Naive thymus-derived CD4-positive, alpha-beta T cell (primary cell): ENCODE measurements around the gene TYRP1. TPM values are rescaled to one million over a fixed set of nuclear protein-coding genes. Genes with fewer than 3 reads are reported as not detected.

Source experiments
- ATAC-seq: fragments of 150-1000 bp; cut with Tn5 transposase; 2 replicates; pipeline ENCODE4 v1.10.0; 2021; ENCODE audit warnings: mild to moderate bottlenecking, moderate library complexity
- CTCF ChIA-PET: fragments of 350-600 bp; sonication (Branson Sonifier 250); formaldehyde crosslinking; loops from one replicate; lab custom pipeline; 2021; ENCODE audit warnings: antibody characterized with exemption; lab: Charles Lee
- POLR2A ChIA-PET: fragments of 350-600 bp; sonication (Branson Sonifier 250); formaldehyde crosslinking; loops from one replicate; lab custom pipeline; 2021; ENCODE audit warnings: antibody characterized with exemption, inconsistent platforms; lab: Charles Lee
- DNase-seq, 9 donors: peaks; one replicate each; pipeline versions ENCODE4 v3.0.0 to v3.0.0-alpha.2; 2020 to 2022; ENCODE audit warnings: mixed read lengths in 1 of 9
- H3K27ac ChIP-seq: one replicate; pipeline ENCODE4 v1.7.0; 2013; ENCODE audit warnings: mild to moderate bottlenecking, low read depth, low read length, moderate library complexity
- H3K27me3 ChIP-seq, 2 donors: one replicate each; pipeline ENCODE4 v1.7.0; 2013; ENCODE audit warnings: low read length in 2 of 2, mild to moderate bottlenecking in 2 of 2, moderate library complexity in 2 of 2; ENCODE audit not compliant: control insufficient read depth in 2 of 2, insufficient read depth in 2 of 2
- H3K36me3 ChIP-seq, 3 experiments: 1 replicate in 2 of 3; 2 replicates in 1 of 3; pipeline ENCODE4 v1.7.0; 2013; ENCODE audit warnings: low read length in 3 of 3, mild to moderate bottlenecking in 3 of 3, moderate library complexity in 1 of 3; ENCODE audit not compliant: insufficient read depth in 3 of 3, control insufficient read depth in 2 of 3
- H3K4me1 ChIP-seq, 2 donors: one replicate each; pipeline ENCODE4 v1.7.0; 2013; ENCODE audit warnings: low read length in 2 of 2, mild to moderate bottlenecking in 2 of 2, moderate library complexity in 1 of 2; ENCODE audit not compliant: control insufficient read depth in 2 of 2, insufficient read depth in 2 of 2
- H3K4me3 ChIP-seq: 2 replicates; pipeline ENCODE4 v1.7.0; 2013; ENCODE audit warnings: mild to moderate bottlenecking, low read length
- H3K9me3 ChIP-seq, 3 experiments: 1 replicate in 2 of 3; 2 replicates in 1 of 3; pipeline ENCODE4 v1.7.0; 2013; ENCODE audit warnings: low read length in 3 of 3; ENCODE audit not compliant: control insufficient read depth in 2 of 3
- H3K27ac Mint-ChIP-seq, 9 donors: one replicate each; pipeline ENCODE4 v1.8.0; 2020 to 2022; ENCODE audit warnings: mixed read lengths in 9 of 9, mild to moderate bottlenecking in 8 of 9, moderate library complexity in 5 of 9, inconsistent platforms in 2 of 9
- H3K27me3 Mint-ChIP-seq, 5 donors: one replicate each; pipeline ENCODE4 v1.8.0; 2021 to 2022; ENCODE audit warnings: mixed read lengths in 5 of 5, mild to moderate bottlenecking in 1 of 5
- H3K36me3 Mint-ChIP-seq, 5 donors: one replicate each; pipeline ENCODE4 v1.8.0; 2020 to 2022; ENCODE audit warnings: mixed read lengths in 5 of 5, mild to moderate bottlenecking in 3 of 5, inconsistent platforms in 1 of 5
- H3K4me1 Mint-ChIP-seq, 7 donors: one replicate each; pipeline ENCODE4 v1.8.0; 2020 to 2022; ENCODE audit warnings: mixed read lengths in 7 of 7, mild to moderate bottlenecking in 3 of 7, inconsistent platforms in 1 of 7
- H3K4me3 Mint-ChIP-seq, 10 donors: one replicate each; pipeline ENCODE4 v1.8.0; 2020 to 2022; ENCODE audit warnings: mild to moderate bottlenecking in 10 of 10, mixed read lengths in 10 of 10, moderate library complexity in 6 of 10, inconsistent platforms in 2 of 10
- H3K9me3 Mint-ChIP-seq, 11 donors: one replicate each; pipeline ENCODE4 v1.8.0; 2020 to 2022; ENCODE audit warnings: mixed read lengths in 11 of 11, mild to moderate bottlenecking in 4 of 11, inconsistent platforms in 1 of 11, moderate library complexity in 1 of 11
- intact Hi-C, 2 donors: fragments of 100-400 bp; cut with micrococcal nuclease; formaldehyde crosslinking; loops; one replicate each; pipeline ENCODE4 v1.15.1; 2023
- polyA plus RNA-seq, 2 donors: library from polyadenylated mRNA; unstranded; fragments of 300-500 nt; fragmentation: Illumina TruSeq; gene quantifications; one replicate each; pipeline ENCODE4 v1.2.3, GENCODE V29; 2021
- total RNA-seq, 6 experiments: library from RNA in 5 of 6; stranded (reverse) in 5 of 6; gene quantifications; 1 replicate in 5 of 6; 2 replicates in 1 of 6; pipeline ENCODE4 v1.2.3 and lab custom pipeline; 2021 to 2026

TYRP1 gene
- total and polyA plus RNA-seq, 7 experiments from 2014 or later, result not detected

- Mint-ChIP-seq H3K36me3 (no peaks in the 10 kb centered on the region), H3K27ac (no peak overlapping the region), H3K4me3 (no peak overlapping the region), H3K9me3 (peaks cover 0 to 34% (median 5%) of the 10 kb centered on the region in 11 donors), H3K4me1 (no peaks in the 10 kb centered on the region), H3K27me3 (no peaks in the 10 kb centered on the region)
- DNase-seq, result no peak
- intact Hi-C loops, result no loop called here
- CTCF ChIA-PET, result no interaction called here
- Histone ChIP-seq H3K9me3 (no peaks in the 10 kb centered on the region), H3K27ac (no peak overlapping the region), H3K4me3 (no peak overlapping the region), H3K27me3 (no peaks in the 10 kb centered on the region), H3K36me3 (no peaks in the 10 kb centered on the region), H3K4me1 (no peaks in the 10 kb centered on the region)
- ATAC-seq, result no peak
- POLR2A ChIA-PET, result no interaction called here
Observed at GRCh38 chr9:12694013-12694412, 828 bp downstream of the TYRP1 start.

- Histone ChIP-seq H3K9me3 (no peaks in the 10 kb centered on the region), H3K36me3 (no peaks in the 10 kb centered on the region), H3K27me3 (no peaks in the 10 kb centered on the region), H3K27ac (no peak overlapping the region), H3K4me1 (no peaks in the 10 kb centered on the region), H3K4me3 (no peak overlapping the region)
- Mint-ChIP-seq H3K4me3 (no peak overlapping the region), H3K36me3 (no peaks in the 10 kb centered on the region), H3K27me3 (no peaks in the 10 kb centered on the region), H3K27ac (no peak overlapping the region), H3K9me3 (peaks cover 0 to 34% (median 4%) of the 10 kb centered on the region in 11 donors), H3K4me1 (no peaks in the 10 kb centered on the region)
- ChIA-PET POLR2A (no interaction called here), CTCF (no interaction called here)
- no peak for ATAC-seq
- DNase-seq, result no peak
- intact Hi-C loops, result no loop called here
Observed at GRCh38 chr9:12695474-12695873, 2.3 kb downstream of the TYRP1 start.

- Mint-ChIP-seq H3K9me3 (peaks cover 0 to 43% (median 4%) of the 10 kb centered on the region in 11 donors), H3K4me3 (no peak overlapping the region), H3K27me3 (no peaks in the 10 kb centered on the region), H3K4me1 (no peaks in the 10 kb centered on the region), H3K36me3 (no peaks in the 10 kb centered on the region), H3K27ac (no peak overlapping the region)
- CTCF ChIA-PET, result no interaction called here
- Histone ChIP-seq H3K36me3 (no peaks in the 10 kb centered on the region), H3K4me1 (no peaks in the 10 kb centered on the region), H3K27me3 (no peaks in the 10 kb centered on the region), H3K9me3 (no peaks in the 10 kb centered on the region), H3K4me3 (no peak overlapping the region), H3K27ac (no peak overlapping the region)
- ATAC-seq (no peak), DNase-seq (no peak)
- intact Hi-C loops, result no loop called here
- POLR2A ChIA-PET, result no interaction called here
Observed at GRCh38 chr9:12696931-12697622, 3.9 kb downstream of the TYRP1 start.

GRCh38 chr9:12697719-12698118, 4.5 kb downstream of the TYRP1 start:
- Mint-ChIP-seq H3K4me1 (no peaks in the 10 kb centered on the region), H3K27ac (no peak overlapping the region), H3K4me3 (no peak overlapping the region), H3K27me3 (no peaks in the 10 kb centered on the region), H3K9me3 (peaks cover 0 to 37% (median 4%) of the 10 kb centered on the region in 11 donors), H3K36me3 (no peaks in the 10 kb centered on the region)
- DNase-seq (no peak), ATAC-seq (no peak)
- Histone ChIP-seq H3K4me1 (no peaks in the 10 kb centered on the region), H3K9me3 (no peaks in the 10 kb centered on the region), H3K27me3 (no peaks in the 10 kb centered on the region), H3K36me3 (no peaks in the 10 kb centered on the region), H3K4me3 (no peak overlapping the region), H3K27ac (no peak overlapping the region)
- intact Hi-C loops, result no loop called here
- ChIA-PET POLR2A (no interaction called here), CTCF (no interaction called here)

- H3K36me3 Mint-ChIP-seq, result no peaks in the 10 kb centered on the region
- ATAC-seq (no peak), DNase-seq (no peak)
- H3K4me1 ChIP-seq, result no peaks in the 10 kb centered on the region
- H3K36me3 ChIP-seq, result no peaks in the 10 kb centered on the region
- H3K4me1 Mint-ChIP-seq, result no peaks in the 10 kb centered on the region
- H3K4me3 Mint-ChIP-seq, result no peak overlapping the region
- H3K9me3 Mint-ChIP-seq, result peaks cover 0 to 35% (median 3%) of the 10 kb centered on the region in 11 donors
- no peaks in the 10 kb centered on the region for H3K9me3 ChIP-seq
- H3K27me3 ChIP-seq, result no peaks in the 10 kb centered on the region
- CTCF ChIA-PET, result no interaction called here
- POLR2A ChIA-PET, result no interaction called here
- intact Hi-C loops, result no loop called here
- H3K27me3 Mint-ChIP-seq, result no peaks in the 10 kb centered on the region
- H3K27ac Mint-ChIP-seq, result no peak overlapping the region
- H3K4me3 ChIP-seq, result no peak overlapping the region
- no peak overlapping the region for H3K27ac ChIP-seq
Observed at GRCh38 chr9:12698266-12698665, 5.1 kb downstream of the TYRP1 start.

DNA sequence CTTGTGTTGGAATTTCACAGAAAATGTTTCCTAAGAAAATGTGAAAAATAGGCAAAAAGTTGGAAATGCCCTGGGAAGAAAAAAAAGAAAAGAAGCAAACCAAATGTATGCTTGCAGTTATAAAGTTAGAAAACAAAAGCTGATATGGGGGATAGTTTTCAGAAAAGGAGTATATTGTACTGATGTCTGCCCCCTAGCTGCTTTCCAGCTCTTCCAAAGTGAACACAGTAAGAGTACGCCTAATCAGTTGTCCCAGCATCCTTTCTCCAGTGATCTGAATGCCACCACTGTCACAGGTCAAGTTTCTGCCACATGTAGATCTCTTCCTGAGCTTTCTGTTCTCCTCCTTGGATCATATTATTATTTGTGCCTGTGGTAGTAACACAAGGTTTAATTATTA, 5.8 kb downstream of the TYRP1 start:
- Mint-ChIP-seq H3K27ac (no peak overlapping the region), H3K4me1 (no peaks in the 10 kb centered on the region), H3K36me3 (no peaks in the 10 kb centered on the region), H3K27me3 (no peaks in the 10 kb centered on the region), H3K4me3 (no peak overlapping the region), H3K9me3 (peaks cover 0 to 35% (median 3%) of the 10 kb centered on the region in 11 donors)
- intact Hi-C loops, result no loop called here
- no peaks in the 10 kb centered on the region for H3K4me1 ChIP-seq
- no peaks in the 10 kb centered on the region for H3K9me3 ChIP-seq
- no peak overlapping the region for H3K4me3 ChIP-seq
- no peak overlapping the region for H3K27ac ChIP-seq
- DNase-seq, result no peak
- H3K36me3 ChIP-seq, result no peaks in the 10 kb centered on the region
- ChIA-PET CTCF (no interaction called here), POLR2A (no interaction called here)
- ATAC-seq, result no peak
- H3K27me3 ChIP-seq, result no peaks in the 10 kb centered on the region

DNA sequence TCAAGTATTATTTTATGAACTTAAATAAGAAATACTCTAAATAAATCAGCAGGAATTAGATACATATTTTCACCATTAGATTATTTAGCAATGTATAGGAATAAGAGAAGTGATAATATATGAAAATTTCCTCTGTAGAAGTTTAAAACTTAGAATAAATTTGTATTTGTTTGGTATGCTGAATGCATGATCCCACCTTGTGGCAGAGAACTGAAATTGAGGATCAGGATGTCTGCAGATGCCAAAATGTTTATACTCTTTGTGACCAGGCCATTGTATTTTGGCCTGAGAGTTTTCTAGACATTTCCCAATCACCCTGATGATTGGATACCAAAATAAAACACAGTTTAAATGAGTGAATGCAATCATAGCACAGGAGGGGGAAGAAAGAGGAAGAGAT, 6.3 kb downstream of the TYRP1 start:
- no peak overlapping the region for H3K27ac Mint-ChIP-seq

More for the DNA sequence above, 6.3 kb downstream of the TYRP1 start:
- H3K4me3 ChIP-seq, result no peak overlapping the region
- H3K27ac ChIP-seq, result no peak overlapping the region
- H3K4me1 ChIP-seq, result no peaks in the 10 kb centered on the region
- Mint-ChIP-seq H3K36me3 (no peaks in the 10 kb centered on the region), H3K4me1 (no peaks in the 10 kb centered on the region), H3K9me3 (peaks cover 0 to 35% (median 3%) of the 10 kb centered on the region in 11 donors), H3K27me3 (no peaks in the 10 kb centered on the region), H3K4me3 (no peak overlapping the region)
- no peaks in the 10 kb centered on the region for H3K27me3 ChIP-seq
- intact Hi-C loops, result no loop called here
- POLR2A ChIA-PET, result no interaction called here
- CTCF ChIA-PET, result no interaction called here
- ATAC-seq, result no peak
- DNase-seq, result no peak
- no peaks in the 10 kb centered on the region for H3K9me3 ChIP-seq
- no peaks in the 10 kb centered on the region for H3K36me3 ChIP-seq
